Measurements from ENCODE around the gene MGAT5.

The MGAT5 gene

GRCh38 chr2:134389381-134389780, 135.5 kb downstream of the MGAT5 start:
- DNase-seq (no peak), ATAC-seq (no peak)
- Mint-ChIP-seq H3K36me3 (ENCODE audit: low read depth) (peaks cover 22% of the 10 kb centered on the region), H3K4me3 (no peak overlapping the region), H3K9me3 (no peaks in the 10 kb centered on the region), H3K27ac (no peak overlapping the region), H3K27me3 (no peaks in the 10 kb centered on the region), H3K4me1 (peaks cover 18% of the 10 kb centered on the region)

- no peak overlapping the region for H3K27ac Mint-ChIP-seq
- H3K9me3 Mint-ChIP-seq, result no peaks in the 10 kb centered on the region
- H3K36me3 Mint-ChIP-seq (ENCODE audit: low read depth), result peaks cover 15% of the 10 kb centered on the region
- peaks cover 18% of the 10 kb centered on the region for H3K4me1 Mint-ChIP-seq
- ATAC-seq (peak; percentile 24), DNase-seq (no peak)
- H3K4me3 Mint-ChIP-seq, result no peak overlapping the region
- no peaks in the 10 kb centered on the region for H3K27me3 Mint-ChIP-seq
These were observed 137.9 kb downstream of the MGAT5 start for GRCh38 chr2:134391751-134392160.

GRCh38 chr2:134392442-134393074, 138.7 kb downstream of the MGAT5 start:
- no peak for DNase-seq
- H3K27ac Mint-ChIP-seq, result no peak overlapping the region
- peaks cover 11% of the 10 kb centered on the region for H3K36me3 Mint-ChIP-seq (ENCODE audit: low read depth)
- ATAC-seq, result no peak
- H3K27me3 Mint-ChIP-seq, result no peaks in the 10 kb centered on the region
- H3K4me1 Mint-ChIP-seq, result peaks cover 18% of the 10 kb centered on the region
- no peak overlapping the region for H3K4me3 Mint-ChIP-seq
- H3K9me3 Mint-ChIP-seq, result no peaks in the 10 kb centered on the region

- no peak for ATAC-seq
- no peaks in the 10 kb centered on the region for H3K9me3 Mint-ChIP-seq
These were observed 139.2 kb downstream of the MGAT5 start for GRCh38 chr2:134393075-134393461.

GRCh38 chr2:134395779-134396178, 141.9 kb downstream of the MGAT5 start:
- no peak for ATAC-seq
- no peaks in the 10 kb centered on the region for H3K9me3 Mint-ChIP-seq

More at GRCh38 chr2:134393075-134393461, 139.2 kb downstream of the MGAT5 start:
- no peak overlapping the region for H3K27ac Mint-ChIP-seq
- H3K36me3 Mint-ChIP-seq (ENCODE audit: low read depth), result peaks cover 12% of the 10 kb centered on the region
- peaks cover 18% of the 10 kb centered on the region for H3K4me1 Mint-ChIP-seq
- DNase-seq, result no peak
- H3K4me3 Mint-ChIP-seq, result no peak overlapping the region
- no peaks in the 10 kb centered on the region for H3K27me3 Mint-ChIP-seq

GRCh38 chr2:134396493-134396892, 142.6 kb downstream of the MGAT5 start:
- no peak for ATAC-seq
- no peaks in the 10 kb centered on the region for H3K9me3 Mint-ChIP-seq
- H3K36me3 Mint-ChIP-seq (ENCODE audit: low read depth), result peaks cover 7% of the 10 kb centered on the region
- H3K4me1 Mint-ChIP-seq, result peaks cover 10% of the 10 kb centered on the region
- H3K4me3 Mint-ChIP-seq, result no peak overlapping the region
- no peak for DNase-seq
- H3K27me3 Mint-ChIP-seq, result no peaks in the 10 kb centered on the region
- H3K27ac Mint-ChIP-seq, result peak overlapping the region; percentile 50

More at GRCh38 chr2:134395779-134396178, 141.9 kb downstream of the MGAT5 start:
- Mint-ChIP-seq H3K4me1 (peaks cover 17% of the 10 kb centered on the region), H3K4me3 (no peak overlapping the region), H3K27me3 (no peaks in the 10 kb centered on the region), H3K36me3 (ENCODE audit: low read depth) (peaks cover 7% of the 10 kb centered on the region), H3K27ac (no peak overlapping the region)
- no peak for DNase-seq

GRCh38 chr2:134397146-134397896, 143.4 kb downstream of the MGAT5 start:
- Mint-ChIP-seq H3K27me3 (no peaks in the 10 kb centered on the region), H3K36me3 (ENCODE audit: low read depth) (peaks cover 4% of the 10 kb centered on the region), H3K27ac (peak overlapping the region; percentile 50), H3K4me1 (peaks cover 1% of the 10 kb centered on the region), H3K9me3 (no peaks in the 10 kb centered on the region), H3K4me3 (no peak overlapping the region)
- DNase-seq (no peak), ATAC-seq (no peak)

- ATAC-seq, result no peak
- no peak overlapping the region for H3K4me3 Mint-ChIP-seq
- H3K36me3 Mint-ChIP-seq (ENCODE audit: low read depth), result peaks cover 4% of the 10 kb centered on the region
- DNase-seq, result no peak
- H3K9me3 Mint-ChIP-seq, result no peaks in the 10 kb centered on the region
- H3K27ac Mint-ChIP-seq, result no peak overlapping the region
- H3K4me1 Mint-ChIP-seq, result no peaks in the 10 kb centered on the region
- H3K27me3 Mint-ChIP-seq, result no peaks in the 10 kb centered on the region
These were observed 144.4 kb downstream of the MGAT5 start for GRCh38 chr2:134398300-134398699.

GRCh38 chr2:134399096-134399495, 145.2 kb downstream of the MGAT5 start:
- Mint-ChIP-seq H3K4me1 (no peaks in the 10 kb centered on the region), H3K27ac (no peak overlapping the region), H3K4me3 (no peak overlapping the region), H3K27me3 (no peaks in the 10 kb centered on the region), H3K36me3 (ENCODE audit: low read depth) (peaks cover 8% of the 10 kb centered on the region), H3K9me3 (no peaks in the 10 kb centered on the region)
- ATAC-seq (no peak), DNase-seq (no peak)

- ATAC-seq, result no peak
These were observed 147.2 kb downstream of the MGAT5 start for GRCh38 chr2:134401081-134401497.

GRCh38 chr2:134401789-134402188, 147.9 kb downstream of the MGAT5 start:
- Mint-ChIP-seq H3K4me3 (no peak overlapping the region), H3K9me3 (no peaks in the 10 kb centered on the region), H3K36me3 (ENCODE audit: low read depth) (peaks cover 11% of the 10 kb centered on the region), H3K27ac (no peak overlapping the region), H3K27me3 (no peaks in the 10 kb centered on the region), H3K4me1 (no peaks in the 10 kb centered on the region)
- ATAC-seq (no peak), DNase-seq (no peak)

More at GRCh38 chr2:134401081-134401497, 147.2 kb downstream of the MGAT5 start:
- Mint-ChIP-seq H3K27ac (no peak overlapping the region), H3K4me1 (no peaks in the 10 kb centered on the region), H3K36me3 (ENCODE audit: low read depth) (peaks cover 11% of the 10 kb centered on the region), H3K9me3 (no peaks in the 10 kb centered on the region), H3K27me3 (no peaks in the 10 kb centered on the region), H3K4me3 (no peak overlapping the region)
- no peak for DNase-seq

- ATAC-seq (no peak), DNase-seq (no peak)
- Mint-ChIP-seq H3K36me3 (ENCODE audit: low read depth) (peaks cover 11% of the 10 kb centered on the region), H3K4me3 (no peak overlapping the region), H3K27ac (no peak overlapping the region), H3K4me1 (peaks cover 5% of the 10 kb centered on the region), H3K27me3 (no peaks in the 10 kb centered on the region), H3K9me3 (no peaks in the 10 kb centered on the region)
These were observed 148.5 kb downstream of the MGAT5 start for GRCh38 chr2:134402410-134402809.

- no peak overlapping the region for H3K27ac Mint-ChIP-seq
- H3K36me3 Mint-ChIP-seq (ENCODE audit: low read depth), result peaks cover 10% of the 10 kb centered on the region
- ATAC-seq (no peak), DNase-seq (no peak)
- H3K4me1 Mint-ChIP-seq, result peaks cover 27% of the 10 kb centered on the region
- H3K27me3 Mint-ChIP-seq, result no peaks in the 10 kb centered on the region
- no peaks in the 10 kb centered on the region for H3K9me3 Mint-ChIP-seq
- no peak overlapping the region for H3K4me3 Mint-ChIP-seq
These were observed 151.8 kb downstream of the MGAT5 start for GRCh38 chr2:134405611-134406081.

GRCh38 chr2:134406311-134406710, 152.4 kb downstream of the MGAT5 start:
- Mint-ChIP-seq H3K27ac (no peak overlapping the region), H3K4me1 (peaks cover 33% of the 10 kb centered on the region), H3K27me3 (no peaks in the 10 kb centered on the region)

GRCh38 chr2:134406736-134407135, 152.9 kb downstream of the MGAT5 start:
- Mint-ChIP-seq H3K9me3 (no peaks in the 10 kb centered on the region), H3K27me3 (no peaks in the 10 kb centered on the region), H3K4me3 (no peak overlapping the region), H3K4me1 (peaks cover 37% of the 10 kb centered on the region), H3K27ac (no peak overlapping the region), H3K36me3 (ENCODE audit: low read depth) (peaks cover 10% of the 10 kb centered on the region)
- ATAC-seq (no peak), DNase-seq (no peak)

More at GRCh38 chr2:134406311-134406710, 152.4 kb downstream of the MGAT5 start:
- Mint-ChIP-seq H3K9me3 (no peaks in the 10 kb centered on the region), H3K36me3 (ENCODE audit: low read depth) (peaks cover 10% of the 10 kb centered on the region), H3K4me3 (no peak overlapping the region)
- DNase-seq, result no peak
- ATAC-seq, result no peak

All from activated naive CD8-positive, alpha-beta T cell treated with anti-CD3 and anti-CD28 coated beads, Interleukin-2, amount 50 U/mL, for 24 hours (primary cell).